ENCODE data around the gene TMX2. TPM values are rescaled to one million over a fixed set of nuclear protein-coding genes. Genes with fewer than 3 reads are reported as not detected.

TMX2 gene
- total and polyA plus RNA-seq, 9 of the 15 experiments (the other 6 are each of a cell fraction or from before 2014, with no cell fraction given), result 176 to 433 (median 227) TPM

DNA sequence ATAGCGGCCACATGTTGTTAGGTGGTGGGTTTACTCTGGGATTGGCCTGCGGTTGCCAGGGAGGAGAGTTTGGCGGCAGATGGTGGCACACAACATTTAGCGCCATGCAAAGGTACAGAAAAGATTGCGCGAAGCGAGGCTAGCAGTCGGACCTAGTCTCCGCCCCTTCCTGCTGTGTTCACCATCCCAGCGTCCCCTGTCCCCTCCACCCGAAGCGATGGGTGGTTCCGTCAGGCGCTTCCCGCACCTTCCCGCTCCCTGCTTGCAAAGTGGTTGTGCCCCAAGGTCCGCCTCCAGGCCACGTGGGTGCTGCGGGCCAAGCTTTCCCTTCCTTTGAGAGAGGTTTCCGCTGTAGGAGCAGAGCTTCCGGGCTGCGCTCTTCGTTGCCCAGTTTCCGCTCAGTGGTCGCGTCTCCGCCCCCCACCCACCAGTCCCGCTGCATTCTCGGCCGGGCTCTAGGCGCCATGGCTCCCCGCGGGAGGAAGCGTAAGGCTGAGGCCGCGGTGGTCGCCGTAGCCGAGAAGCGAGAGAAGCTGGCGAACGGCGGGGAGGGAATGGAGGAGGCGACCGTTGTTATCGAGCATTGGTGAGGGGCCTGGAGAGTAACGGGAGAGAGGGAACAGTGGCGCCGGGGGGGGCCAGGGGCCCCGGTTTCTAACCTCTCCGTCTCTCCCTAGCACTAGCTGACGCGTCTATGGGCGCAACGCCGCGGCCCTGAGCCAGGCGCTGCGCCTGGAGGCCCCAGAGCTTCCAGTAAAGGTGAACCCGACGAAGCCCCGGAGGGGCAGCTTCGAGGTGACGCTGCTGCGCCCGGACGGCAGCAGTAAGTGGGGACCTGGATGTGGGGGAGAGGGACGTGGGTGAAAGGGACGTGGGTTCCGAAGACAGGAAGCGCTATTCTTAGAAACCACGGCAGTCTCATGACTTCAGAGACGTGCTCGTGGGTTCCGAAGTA, 29.0 kb downstream of the TMX2 start, which contains the start of gene SELENOH (continued):
- TF ChIP-seq, protein P1, sequence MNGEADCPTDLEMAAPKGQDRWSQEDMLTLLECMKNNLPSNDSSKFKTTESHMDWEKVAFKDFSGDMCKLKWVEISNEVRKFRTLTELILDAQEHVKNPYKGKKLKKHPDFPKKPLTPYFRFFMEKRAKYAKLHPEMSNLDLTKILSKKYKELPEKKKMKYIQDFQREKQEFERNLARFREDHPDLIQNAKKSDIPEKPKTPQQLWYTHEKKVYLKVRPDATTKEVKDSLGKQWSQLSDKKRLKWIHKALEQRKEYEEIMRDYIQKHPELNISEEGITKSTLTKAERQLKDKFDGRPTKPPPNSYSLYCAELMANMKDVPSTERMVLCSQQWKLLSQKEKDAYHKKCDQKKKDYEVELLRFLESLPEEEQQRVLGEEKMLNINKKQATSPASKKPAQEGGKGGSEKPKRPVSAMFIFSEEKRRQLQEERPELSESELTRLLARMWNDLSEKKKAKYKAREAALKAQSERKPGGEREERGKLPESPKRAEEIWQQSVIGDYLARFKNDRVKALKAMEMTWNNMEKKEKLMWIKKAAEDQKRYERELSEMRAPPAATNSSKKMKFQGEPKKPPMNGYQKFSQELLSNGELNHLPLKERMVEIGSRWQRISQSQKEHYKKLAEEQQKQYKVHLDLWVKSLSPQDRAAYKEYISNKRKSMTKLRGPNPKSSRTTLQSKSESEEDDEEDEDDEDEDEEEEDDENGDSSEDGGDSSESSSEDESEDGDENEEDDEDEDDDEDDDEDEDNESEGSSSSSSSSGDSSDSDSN (IDR thresholded peaks at IDR 0.05; ENCODE audit: borderline replicate concordance in 1 of 2, low read depth in 2 of 2, low read length in 2 of 2), result peak; percentile 89 to 97; a peak in 3 of 4 replicates
- TF ChIP-seq DPF2 (IDR thresholded peaks at IDR 0.05) (peak; percentile 51; the same call in 1 of the 2 replicates), TCFL5 (CRISPR knock-in tag; conservative IDR thresholded peaks at IDR 0.05) (no peak), ZNF253 (CRISPR knock-in tag; conservative IDR thresholded peaks at IDR 0.05) (no peak), KLF1 (tag; IDR thresholded peaks at IDR 0.05) (peak; percentile 70), BCL6 (CRISPR knock-in tag; IDR thresholded peaks at IDR 0.05) (no peak), FOXM1 (IDR thresholded peaks at IDR 0.05; ENCODE audit: low read depth) (peak; percentile 52; the same call in 1 of the 2 replicates), FOXM1 (CRISPR knock-in tag; IDR thresholded peaks at IDR 0.05; ENCODE audit: low read depth) (peak; percentile 97; the same call in 1 of the 2 replicates), POLR3G (IDR thresholded peaks at IDR 0.05; ENCODE audit: extremely low read depth, insufficient read length, insufficient replicate concordance) (no peak), SAFB2 (IDR thresholded peaks at IDR 0.05; ENCODE audit: borderline replicate concordance, low read depth, low read length, severe bottlenecking) (no peak), HEY1 (CRISPR knock-in tag; IDR thresholded peaks at IDR 0.05; ENCODE audit: borderline replicate concordance) (no peak; the same call in 1 of the 2 replicates), ZC3H8 (IDR thresholded peaks at IDR 0.05) (no peak), ZFP30 (CRISPR knock-in tag; IDR thresholded peaks at IDR 0.05; ENCODE audit: borderline replicate concordance) (no peak)
- TF ChIP-seq, protein P2, sequence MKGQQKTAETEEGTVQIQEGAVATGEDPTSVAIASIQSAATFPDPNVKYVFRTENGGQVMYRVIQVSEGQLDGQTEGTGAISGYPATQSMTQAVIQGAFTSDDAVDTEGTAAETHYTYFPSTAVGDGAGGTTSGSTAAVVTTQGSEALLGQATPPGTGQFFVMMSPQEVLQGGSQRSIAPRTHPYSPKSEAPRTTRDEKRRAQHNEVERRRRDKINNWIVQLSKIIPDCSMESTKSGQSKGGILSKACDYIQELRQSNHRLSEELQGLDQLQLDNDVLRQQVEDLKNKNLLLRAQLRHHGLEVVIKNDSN (CRISPR knock-in tag; IDR thresholded peaks at IDR 0.05), result peak; percentile 97
- TF ChIP-seq, protein P3, sequence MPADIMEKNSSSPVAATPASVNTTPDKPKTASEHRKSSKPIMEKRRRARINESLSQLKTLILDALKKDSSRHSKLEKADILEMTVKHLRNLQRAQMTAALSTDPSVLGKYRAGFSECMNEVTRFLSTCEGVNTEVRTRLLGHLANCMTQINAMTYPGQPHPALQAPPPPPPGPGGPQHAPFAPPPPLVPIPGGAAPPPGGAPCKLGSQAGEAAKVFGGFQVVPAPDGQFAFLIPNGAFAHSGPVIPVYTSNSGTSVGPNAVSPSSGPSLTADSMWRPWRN (IDR thresholded peaks at IDR 0.05; ENCODE audit: low read depth), result no peak
- TF ChIP-seq, protein P4, sequence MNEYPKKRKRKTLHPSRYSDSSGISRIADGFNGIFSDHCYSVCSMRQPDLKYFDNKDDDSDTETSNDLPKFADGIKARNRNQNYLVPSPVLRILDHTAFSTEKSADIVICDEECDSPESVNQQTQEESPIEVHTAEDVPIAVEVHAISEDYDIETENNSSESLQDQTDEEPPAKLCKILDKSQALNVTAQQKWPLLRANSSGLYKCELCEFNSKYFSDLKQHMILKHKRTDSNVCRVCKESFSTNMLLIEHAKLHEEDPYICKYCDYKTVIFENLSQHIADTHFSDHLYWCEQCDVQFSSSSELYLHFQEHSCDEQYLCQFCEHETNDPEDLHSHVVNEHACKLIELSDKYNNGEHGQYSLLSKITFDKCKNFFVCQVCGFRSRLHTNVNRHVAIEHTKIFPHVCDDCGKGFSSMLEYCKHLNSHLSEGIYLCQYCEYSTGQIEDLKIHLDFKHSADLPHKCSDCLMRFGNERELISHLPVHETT (CRISPR knock-in tag; conservative IDR thresholded peaks at IDR 0.05 in 1 of 2, IDR thresholded peaks at IDR 0.05 in 1 of 2), result peak in 1 of 2 experiments; percentile 92; a peak in 2 of 4 replicates
- TF ChIP-seq, protein P5, sequence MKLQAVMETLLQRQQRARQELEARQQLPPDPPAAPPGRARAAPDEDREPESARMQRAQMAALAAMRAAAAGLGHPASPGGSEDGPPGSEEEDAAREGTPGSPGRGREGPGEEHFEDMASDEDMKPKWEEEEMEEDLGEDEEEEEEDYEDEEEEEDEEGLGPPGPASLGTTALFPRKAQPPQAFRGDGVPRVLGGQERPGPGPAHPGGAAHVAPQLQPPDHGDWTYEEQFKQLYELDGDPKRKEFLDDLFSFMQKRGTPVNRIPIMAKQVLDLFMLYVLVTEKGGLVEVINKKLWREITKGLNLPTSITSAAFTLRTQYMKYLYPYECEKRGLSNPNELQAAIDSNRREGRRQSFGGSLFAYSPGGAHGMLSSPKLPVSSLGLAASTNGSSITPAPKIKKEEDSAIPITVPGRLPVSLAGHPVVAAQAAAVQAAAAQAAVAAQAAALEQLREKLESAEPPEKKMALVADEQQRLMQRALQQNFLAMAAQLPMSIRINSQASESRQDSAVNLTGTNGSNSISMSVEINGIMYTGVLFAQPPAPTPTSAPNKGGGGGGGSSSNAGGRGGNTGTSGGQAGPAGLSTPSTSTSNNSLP (IDR thresholded peaks at IDR 0.05; ENCODE audit: borderline replicate concordance, low read depth, low read length), result peak; percentile 78; the same call in 1 of the 2 replicates
- TF ChIP-seq, protein P6, sequence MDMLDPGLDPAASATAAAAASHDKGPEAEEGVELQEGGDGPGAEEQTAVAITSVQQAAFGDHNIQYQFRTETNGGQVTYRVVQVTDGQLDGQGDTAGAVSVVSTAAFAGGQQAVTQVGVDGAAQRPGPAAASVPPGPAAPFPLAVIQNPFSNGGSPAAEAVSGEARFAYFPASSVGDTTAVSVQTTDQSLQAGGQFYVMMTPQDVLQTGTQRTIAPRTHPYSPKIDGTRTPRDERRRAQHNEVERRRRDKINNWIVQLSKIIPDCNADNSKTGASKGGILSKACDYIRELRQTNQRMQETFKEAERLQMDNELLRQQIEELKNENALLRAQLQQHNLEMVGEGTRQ (CRISPR knock-in tag; IDR thresholded peaks at IDR 0.05), result peak; percentile 92
